Astrocyte (in vitro differentiated cells and primary cell): ENCODE measurements around the gene MRRF. TPM values are rescaled to one million over a fixed set of nuclear protein-coding genes. Genes with fewer than 3 reads are reported as not detected.

Experiments used
- DNase-seq: peaks from one replicate; pipeline ENCODE4 v3.0.0-alpha.2; 2010; ENCODE audit warnings: low read depth
- FAIRE-seq: peaks from 2 replicates; lab custom pipeline; 2011; peaks lifted over from hg19 to GRCh38; lab: Jason Lieb, UNC
- H2AFZ ChIP-seq: 2 replicates; pipeline ENCODE4 v1.6.0; 2012; ENCODE audit warnings: low read depth, low read length, inconsistent platforms
- H3K27ac ChIP-seq: 2 replicates; pipeline ENCODE4 v1.5.1; 2011; ENCODE audit warnings: low read depth, low read length, inconsistent platforms
- H3K27me3 ChIP-seq: 2 replicates; pipeline ENCODE4 v1.6.0; 2011; ENCODE audit warnings: low read length, inconsistent platforms; ENCODE audit not compliant: insufficient read depth
- H3K36me3 ChIP-seq: 2 replicates; pipeline ENCODE4 v1.5.1; 2011; ENCODE audit warnings: low read length, inconsistent platforms; ENCODE audit not compliant: insufficient read depth
- H3K4me1 ChIP-seq: 2 replicates; pipeline ENCODE4 v1.5.1; 2011; ENCODE audit warnings: low read length, inconsistent platforms; ENCODE audit not compliant: insufficient read depth
- H3K4me2 ChIP-seq: 2 replicates; pipeline ENCODE4 v1.6.0; 2012; ENCODE audit warnings: low read length, inconsistent platforms
- H3K4me3 ChIP-seq: 2 replicates; pipeline ENCODE4 v1.5.1; 2011; ENCODE audit warnings: low read depth, mild to moderate bottlenecking, low read length, inconsistent platforms; ENCODE audit not compliant: insufficient read depth
- H3K79me2 ChIP-seq: 2 replicates; pipeline ENCODE4 v1.6.0; 2012; ENCODE audit warnings: mild to moderate bottlenecking, low read length, inconsistent platforms; ENCODE audit not compliant: insufficient read depth
- H3K9ac ChIP-seq: 2 replicates; pipeline ENCODE4 v1.6.0; 2012; ENCODE audit warnings: mild to moderate bottlenecking, low read length, inconsistent platforms
- H3K9me3 ChIP-seq: 2 replicates; pipeline ENCODE4 v1.5.1; 2012; ENCODE audit warnings: low read depth, mild to moderate bottlenecking, low read length, inconsistent platforms; ENCODE audit not compliant: insufficient read depth
- H4K20me1 ChIP-seq: 2 replicates; pipeline ENCODE4 v1.6.0; 2012; ENCODE audit warnings: low read length, inconsistent platforms; ENCODE audit not compliant: insufficient read depth
- H3K27ac Mint-ChIP-seq: one replicate; pipeline ENCODE4 v1.8.0; 2021; ENCODE audit warnings: mild to moderate bottlenecking, mixed read lengths; ENCODE audit not compliant: unreplicated experiment
- H3K27me3 Mint-ChIP-seq: one replicate; pipeline ENCODE4 v1.8.0; 2021; ENCODE audit warnings: low read depth, mixed read lengths; ENCODE audit not compliant: unreplicated experiment
- H3K36me3 Mint-ChIP-seq: one replicate; pipeline ENCODE4 v1.8.0; 2021; ENCODE audit warnings: low read depth, mixed read lengths; ENCODE audit not compliant: unreplicated experiment
- H3K4me1 Mint-ChIP-seq: one replicate; pipeline ENCODE4 v1.8.0; 2021; ENCODE audit warnings: low read depth, mixed read lengths; ENCODE audit not compliant: unreplicated experiment
- H3K4me3 Mint-ChIP-seq: one replicate; pipeline ENCODE4 v1.8.0; 2021; ENCODE audit warnings: mild to moderate bottlenecking, moderate library complexity, mixed read lengths; ENCODE audit not compliant: unreplicated experiment
- H3K9me3 Mint-ChIP-seq: one replicate; pipeline ENCODE4 v1.8.0; 2021; ENCODE audit warnings: mild to moderate bottlenecking, mixed read lengths; ENCODE audit not compliant: unreplicated experiment
- CTCF ChIP-seq: IDR thresholded peaks from 2 replicates; pipeline ENCODE4 v1.5.1; 2011; ENCODE audit warnings: low read depth, mild to moderate bottlenecking, inconsistent platforms, low read length, moderate library complexity; ENCODE audit not compliant: insufficient read depth
- EZH2 ChIP-seq: IDR thresholded peaks from 2 replicates; pipeline ENCODE4 v1.6.1; 2012; ENCODE audit warnings: mild to moderate bottlenecking, low read length, inconsistent platforms; ENCODE audit not compliant: insufficient read depth
- total RNA-seq: library from RNA; stranded (reverse); gene quantifications from 2 replicates; pipeline ENCODE4 v1.2.1, GENCODE V29; 2021

MRRF gene
- total RNA-seq, 1 donor from 2014 or later = 24.0 TPM

GRCh38 chr9:122354536-122355199 is 90.0 kb downstream of the MRRF start:
- Mint-ChIP-seq H3K4me3 (no peak overlapping the region), H3K27ac (no peak overlapping the region), H3K27me3 (peaks cover 31% of the 10 kb centered on the region), H3K36me3 (peaks cover 2% of the 10 kb centered on the region), H3K4me1 (peaks cover under 1% of the 10 kb centered on the region), H3K9me3 (peaks cover 11% of the 10 kb centered on the region)
- H2AFZ ChIP-seq = no peak overlapping the region
- H4K20me1 ChIP-seq = no peaks in the 10 kb centered on the region
- H3K36me3 ChIP-seq = no peaks in the 10 kb centered on the region
- no peaks in the 10 kb centered on the region for H3K79me2 ChIP-seq
- no peaks in the 10 kb centered on the region for H3K9me3 ChIP-seq
- FAIRE-seq (no peak), DNase-seq (no peak)
- TF ChIP-seq CTCF = no peak
- no peak for TF ChIP-seq EZH2
- no peak overlapping the region for H3K27ac ChIP-seq
- no peaks in the 10 kb centered on the region for H3K27me3 ChIP-seq
- no peak overlapping the region for H3K4me3 ChIP-seq
- no peak overlapping the region for H3K9ac ChIP-seq
- no peak overlapping the region for H3K4me2 ChIP-seq
- no peaks in the 10 kb centered on the region for H3K4me1 ChIP-seq

GRCh38 chr9:122355336-122355875 is 90.7 kb downstream of the MRRF start:
- H3K9me3 Mint-ChIP-seq = peaks cover 11% of the 10 kb centered on the region
- H3K4me1 Mint-ChIP-seq = peaks cover 8% of the 10 kb centered on the region
- Histone ChIP-seq H3K4me3 (no peak overlapping the region), H3K4me2 (no peak overlapping the region), H3K27ac (no peak overlapping the region), H3K79me2 (no peaks in the 10 kb centered on the region), H3K4me1 (peaks cover 4% of the 10 kb centered on the region), H3K36me3 (no peaks in the 10 kb centered on the region), H3K27me3 (no peaks in the 10 kb centered on the region), H3K9me3 (no peaks in the 10 kb centered on the region), H3K9ac (no peak overlapping the region), H4K20me1 (no peaks in the 10 kb centered on the region), H2AFZ (no peak overlapping the region)
- no peak overlapping the region for H3K27ac Mint-ChIP-seq
- DNase-seq (no peak), FAIRE-seq (no peak)
- H3K27me3 Mint-ChIP-seq = peaks cover 26% of the 10 kb centered on the region
- no peaks in the 10 kb centered on the region for H3K36me3 Mint-ChIP-seq
- no peak overlapping the region for H3K4me3 Mint-ChIP-seq
- TF ChIP-seq CTCF (no peak), EZH2 (no peak)

GRCh38 chr9:122356627-122357026 is 91.9 kb downstream of the MRRF start:
- FAIRE-seq = no peak
- Histone ChIP-seq H2AFZ (no peak overlapping the region), H3K4me3 (no peak overlapping the region), H3K79me2 (no peaks in the 10 kb centered on the region), H3K9me3 (no peaks in the 10 kb centered on the region), H3K4me2 (no peak overlapping the region), H3K36me3 (no peaks in the 10 kb centered on the region), H3K27me3 (no peaks in the 10 kb centered on the region), H3K27ac (no peak overlapping the region), H4K20me1 (no peaks in the 10 kb centered on the region), H3K4me1 (peaks cover 9% of the 10 kb centered on the region), H3K9ac (no peak overlapping the region)
- no peaks in the 10 kb centered on the region for H3K36me3 Mint-ChIP-seq
- H3K27ac Mint-ChIP-seq = no peak overlapping the region
- TF ChIP-seq EZH2 = no peak
- TF ChIP-seq CTCF = peak; percentile 24
- peaks cover 17% of the 10 kb centered on the region for H3K4me1 Mint-ChIP-seq
- H3K4me3 Mint-ChIP-seq = no peak overlapping the region
- DNase-seq = no peak
- H3K9me3 Mint-ChIP-seq = peaks cover 11% of the 10 kb centered on the region
- H3K27me3 Mint-ChIP-seq = peaks cover 23% of the 10 kb centered on the region
